Bronchial epithelial cell (primary cell): ENCODE results near the gene SEPTIN7. TPM values are rescaled to one million over a fixed set of nuclear protein-coding genes. Genes with fewer than 3 reads are reported as not detected.

Source experiments
- DNase-seq: peaks from one replicate; pipeline ENCODE4 v3.0.0-alpha.2; 2010; ENCODE audit warnings: low read depth
- FAIRE-seq: peaks from 2 replicates; lab custom pipeline; 2011; peaks lifted over from hg19 to GRCh38; lab: Jason Lieb, UNC
- H3K27me3 ChIP-seq: 2 replicates; pipeline ENCODE4 v1.5.1; 2011; ENCODE audit warnings: low read length; ENCODE audit not compliant: control insufficient read depth, insufficient read depth
- H3K36me3 ChIP-seq: 2 replicates; pipeline ENCODE4 v1.5.1; 2011; ENCODE audit warnings: low read length; ENCODE audit not compliant: control insufficient read depth, insufficient read depth
- H3K4me3 ChIP-seq: 2 replicates; pipeline ENCODE4 v1.5.1; 2011; ENCODE audit warnings: mild to moderate bottlenecking, low read depth, low read length, control low read depth
- CTCF ChIP-seq: IDR thresholded peaks from 2 replicates; pipeline ENCODE4 v1.5.1; 2011; ENCODE audit warnings: mild to moderate bottlenecking, moderate library complexity, low read length, control low read depth, inconsistent platforms; ENCODE audit not compliant: insufficient read depth, severe bottlenecking
- total RNA-seq: library from RNA; depleted of rRNA; stranded (reverse); fragments of >200 nt; gene quantifications from 2 replicates; pipeline ENCODE4 v1.2.1, GENCODE V29; 2014

SEPTIN7 gene
- total RNA-seq, 1 donor from 2014 or later, result 65.0 TPM

DNA sequence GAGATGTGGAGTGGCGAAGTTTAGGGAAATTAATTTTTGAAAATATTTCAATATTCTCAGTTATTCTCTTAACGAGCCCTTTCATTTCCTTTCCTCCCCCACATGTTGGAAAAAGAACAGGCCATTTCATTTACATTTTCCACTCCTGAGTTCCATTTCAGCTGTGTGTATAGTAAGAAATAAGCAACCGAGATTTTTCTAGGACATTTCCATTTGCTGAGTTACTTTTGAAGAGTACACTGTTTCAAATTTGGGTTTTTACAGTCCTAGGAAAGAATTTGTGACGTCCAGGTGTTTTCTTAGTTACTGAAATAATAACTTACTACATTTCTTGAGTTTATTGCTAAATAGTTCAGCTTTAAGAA is 1.2 kb downstream of the SEPTIN7 start:
- Histone ChIP-seq H3K27me3 (no peaks in the 10 kb centered on the region), H3K36me3 (no peaks in the 10 kb centered on the region), H3K4me3 (peak overlapping the region; percentile 92)
- FAIRE-seq, result no peak
- no peak for DNase-seq
- no peak for TF ChIP-seq CTCF

- no peak for TF ChIP-seq CTCF
- no peaks in the 10 kb centered on the region for H3K27me3 ChIP-seq
- H3K4me3 ChIP-seq, result peak overlapping the region; percentile 92
- DNase-seq, result no peak
- H3K36me3 ChIP-seq, result no peaks in the 10 kb centered on the region
- no peak for FAIRE-seq
Observed at GRCh38 chr7:35802649-35803048, 1.8 kb downstream of the SEPTIN7 start.

- Histone ChIP-seq H3K4me3 (no peak overlapping the region), H3K27me3 (no peaks in the 10 kb centered on the region), H3K36me3 (no peaks in the 10 kb centered on the region)
- FAIRE-seq (no peak), DNase-seq (no peak)
- no peak for TF ChIP-seq CTCF
Observed at GRCh38 chr7:35804231-35804970, 3.5 kb downstream of the SEPTIN7 start.

DNA sequence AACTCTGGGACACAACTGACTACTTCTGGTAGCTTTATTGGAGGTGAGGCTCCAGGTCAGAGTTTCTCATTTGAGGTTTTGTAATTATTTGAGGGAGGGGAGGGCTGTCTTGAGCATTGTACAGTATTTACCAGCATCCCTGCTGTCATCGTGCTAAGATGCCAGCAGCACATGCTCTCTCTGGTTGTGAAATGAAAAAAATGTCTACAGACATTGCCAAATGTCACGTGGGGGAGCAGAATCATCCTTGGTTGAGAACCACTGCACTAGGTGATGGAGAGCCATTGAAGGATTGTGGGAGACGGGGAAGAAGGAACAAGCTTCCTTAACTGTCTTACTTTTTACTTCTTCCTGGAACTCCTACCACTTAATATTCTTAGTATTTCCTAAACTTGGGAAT is 5.0 kb downstream of the SEPTIN7 start:
- Histone ChIP-seq H3K27me3 (no peaks in the 10 kb centered on the region), H3K4me3 (no peak overlapping the region), H3K36me3 (no peaks in the 10 kb centered on the region)
- FAIRE-seq (no peak), DNase-seq (no peak)
- no peak for TF ChIP-seq CTCF

DNA sequence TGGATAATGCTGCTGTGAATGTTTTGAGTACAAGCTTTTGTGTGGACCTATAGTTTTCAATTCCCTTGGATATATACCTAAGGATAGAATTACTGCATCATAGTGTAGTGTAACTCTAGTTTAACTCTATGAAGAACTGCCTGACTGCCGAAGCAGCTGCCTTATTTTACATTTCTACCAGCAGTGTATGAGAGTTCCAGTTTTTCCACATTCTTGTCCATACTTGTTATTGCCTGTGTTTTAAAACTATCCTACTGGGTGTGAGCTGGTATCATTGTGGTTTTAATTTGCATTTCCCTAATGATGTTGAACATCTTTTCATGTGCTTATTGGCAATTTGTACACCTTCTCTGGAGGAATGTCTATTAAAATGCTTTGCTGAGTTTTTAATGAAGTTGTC is 15.7 kb downstream of the SEPTIN7 start:
- Histone ChIP-seq H3K36me3 (no peaks in the 10 kb centered on the region), H3K27me3 (no peaks in the 10 kb centered on the region), H3K4me3 (no peak overlapping the region)
- FAIRE-seq (no peak), DNase-seq (peak; percentile 87)
- no peak for TF ChIP-seq CTCF

GRCh38 chr7:35817181-35817580 is 16.3 kb downstream of the SEPTIN7 start:
- Histone ChIP-seq H3K4me3 (no peak overlapping the region), H3K36me3 (no peaks in the 10 kb centered on the region), H3K27me3 (no peaks in the 10 kb centered on the region)
- TF ChIP-seq CTCF, result no peak
- no peak for FAIRE-seq
- no peak for DNase-seq
